GM12801 (cell line): ENCODE results near the gene CDK10.

Source experiments
- CTCF ChIP-seq: IDR thresholded peaks from one replicate; pipeline ENCODE4 v1.5.1; 2011; ENCODE audit warnings: control low read depth; ENCODE audit not compliant: insufficient read length; ENCODE audit errors: extremely low read depth

CDK10 gene

GRCh38 chr16:89695875-89696669 is 9.6 kb downstream of the CDK10 start:
- TF ChIP-seq CTCF: no peak

- TF ChIP-seq CTCF: no peak
Observed at GRCh38 chr16:89696670-89697128, 10.2 kb downstream of the CDK10 start.

GRCh38 chr16:89697161-89697615 is 10.7 kb downstream of the CDK10 start:
- no peak for TF ChIP-seq CTCF

- TF ChIP-seq CTCF: no peak
Observed at GRCh38 chr16:89697616-89698331, 11.3 kb downstream of the CDK10 start.

- TF ChIP-seq CTCF: no peak
Observed at GRCh38 chr16:89700100-89700648, 13.7 kb downstream of the CDK10 start.

GRCh38 chr16:89700649-89701424 is 14.3 kb downstream of the CDK10 start:
- no peak for TF ChIP-seq CTCF
